Liver (tissue), 9 donors: Measurements from ENCODE around the gene KCNQ1. TPM values are rescaled to one million over a fixed set of nuclear protein-coding genes. Genes with fewer than 3 reads are reported as not detected.

ENCODE experiments used
- DNase-seq: peaks from one replicate; pipeline ENCODE4 v3.0.0-alpha.2; 2017; ENCODE audit warnings: low spot score
- H3K27ac ChIP-seq, 2 donors: one replicate each; pipeline ENCODE4 v1.7.0; 2013; ENCODE audit warnings: inconsistent platforms in 2 of 2, low read length in 2 of 2, control low read depth in 1 of 2, low read depth in 1 of 2, mild to moderate bottlenecking in 1 of 2
- H3K27me3 ChIP-seq, 4 donors: one replicate each; pipeline versions ENCODE4 v1.6.1 to v1.7.0; 2013; ENCODE audit warnings: low read length in 3 of 4, inconsistent platforms in 1 of 4, mild to moderate bottlenecking in 1 of 4, moderate library complexity in 1 of 4; ENCODE audit not compliant: control insufficient read depth in 4 of 4, insufficient read depth in 4 of 4
- H3K36me3 ChIP-seq, 4 donors: one replicate each; pipeline versions ENCODE4 v1.6.1 to v1.7.0; 2013; ENCODE audit warnings: low read length in 3 of 4, mild to moderate bottlenecking in 3 of 4, low read depth in 1 of 4, moderate library complexity in 1 of 4; ENCODE audit not compliant: control insufficient read depth in 4 of 4, insufficient read depth in 3 of 4
- H3K4me1 ChIP-seq, 4 donors: one replicate each; pipeline versions ENCODE4 v1.6.1 to v1.7.0; 2013; ENCODE audit warnings: low read length in 3 of 4, mild to moderate bottlenecking in 3 of 4, moderate library complexity in 1 of 4; ENCODE audit not compliant: control insufficient read depth in 4 of 4, insufficient read depth in 4 of 4
- H3K4me3 ChIP-seq, 3 donors: one replicate each; pipeline versions ENCODE4 v1.6.1 to v1.7.0; 2013; ENCODE audit warnings: low read length in 3 of 3, control low read depth in 1 of 3, low read depth in 1 of 3, mild to moderate bottlenecking in 1 of 3
- H3K9ac ChIP-seq, 2 donors: one replicate each; pipeline ENCODE4 v1.7.0; 2013; ENCODE audit warnings: low read length in 2 of 2, mild to moderate bottlenecking in 2 of 2, moderate library complexity in 2 of 2, control low read depth in 1 of 2, low read depth in 1 of 2
- H3K9me3 ChIP-seq, 4 donors: one replicate each; pipeline versions ENCODE4 v1.6.1 to v1.7.0; 2013; ENCODE audit warnings: low read length in 3 of 4; ENCODE audit not compliant: control insufficient read depth in 4 of 4
- EGR1 ChIP-seq, 2 donors: IDR thresholded peaks; 2 replicates each; pipeline ENCODE4 v1.6.1; 2016 to 2018; ENCODE audit warnings: antibody characterized with exemption in 2 of 2, low read depth in 2 of 2
- FOXA1 ChIP-seq: IDR thresholded peaks from 2 replicates; pipeline ENCODE4 v1.6.1; 2016; ENCODE audit warnings: antibody characterized with exemption
- FOXA2 ChIP-seq: IDR thresholded peaks from 2 replicates; pipeline ENCODE4 v1.6.1; 2016; ENCODE audit warnings: antibody characterized with exemption
- GABPA ChIP-seq, 2 donors: IDR thresholded peaks in 1 of 2; conservative IDR thresholded peaks in 1 of 2; 2 replicates each; pipeline ENCODE4 v1.6.1; 2016; ENCODE audit warnings: antibody characterized with exemption in 2 of 2, mild to moderate bottlenecking in 1 of 2, moderate library complexity in 1 of 2
- HNF4A ChIP-seq, 2 donors: conservative IDR thresholded peaks; 2 replicates each; pipeline ENCODE4 v1.6.1; 2016; ENCODE audit warnings: antibody characterized with exemption in 2 of 2, mild to moderate bottlenecking in 2 of 2
- HNF4G ChIP-seq: IDR thresholded peaks from 2 replicates; pipeline ENCODE4 v1.6.1; 2016; ENCODE audit warnings: antibody characterized with exemption
- JUND ChIP-seq, 2 donors: IDR thresholded peaks; 2 replicates each; pipeline ENCODE4 v1.6.1; 2016; ENCODE audit warnings: antibody characterized with exemption in 2 of 2
- NR2F2 ChIP-seq: IDR thresholded peaks from 2 replicates; pipeline ENCODE4 v1.6.1; 2016; ENCODE audit warnings: antibody characterized with exemption
- RAD21 ChIP-seq, 2 donors: IDR thresholded peaks; 2 replicates each; pipeline ENCODE4 v1.6.1; 2016; ENCODE audit warnings: antibody characterized with exemption in 2 of 2, mild to moderate bottlenecking in 2 of 2
- RXRA ChIP-seq, 2 donors: IDR thresholded peaks; 2 replicates each; pipeline ENCODE4 v1.6.1; 2017 to 2018; ENCODE audit warnings: antibody characterized with exemption in 2 of 2, mild to moderate bottlenecking in 1 of 2
- SP1 ChIP-seq: IDR thresholded peaks from 2 replicates; pipeline ENCODE4 v1.6.1; 2018; ENCODE audit warnings: antibody characterized with exemption, mild to moderate bottlenecking
- TAF1 ChIP-seq: conservative IDR thresholded peaks from 2 replicates; pipeline ENCODE4 v1.6.1; 2016; ENCODE audit warnings: antibody characterized with exemption, mild to moderate bottlenecking
- YY1 ChIP-seq: IDR thresholded peaks from 2 replicates; pipeline ENCODE4 v1.6.1; 2016; ENCODE audit warnings: antibody characterized with exemption, mild to moderate bottlenecking
- WGBS: extraction: QIAGEN DNeasy Blood & Tissue Kit; methylation state at CpG from one replicate; pipeline ENCODE4 v1.1.7; 2013; 5-methylcytosine and 5-hydroxymethylcytosine counted together
- polyA plus RNA-seq, 2 donors: library from polyadenylated mRNA; stranded (reverse) in 1 of 2; unstranded in 1 of 2; fragments of 200-250 nt in 1 of 2; fragments of >200 nt in 1 of 2; fragmentation: Nextera tagmentation in 1 of 2; extraction: Ambion mirVana in 1 of 2; gene quantifications; one replicate each; pipeline versions ENCODE4 v1.2.1 to v1.2.3, GENCODE V29; 2013 to 2015
- total RNA-seq, 2 donors: library from RNA; depleted of rRNA; stranded (reverse); fragments of >200 nt; gene quantifications; one replicate each; pipeline ENCODE4 v1.2.3, GENCODE V29; 2014
- TF ChIP-seq, protein P1 (sequence below): IDR thresholded peaks from 2 replicates; pipeline ENCODE4 v1.6.1; 2016; ENCODE audit warnings: antibody characterized with exemption
- TF ChIP-seq, protein P2 (sequence below): fragments of 150-350 bp; IDR thresholded peaks from 2 replicates; pipeline ENCODE4 v1.5.1; 2017; ENCODE audit warnings: improper control_type of control experiment, low read depth, low read length; ENCODE audit not compliant: missing input control
- TF ChIP-seq, protein P3 (sequence below): IDR thresholded peaks from 2 replicates; pipeline ENCODE4 v1.6.1; 2016; ENCODE audit warnings: antibody characterized with exemption, mild to moderate bottlenecking
- TF ChIP-seq, protein P4 (sequence below): IDR thresholded peaks from 2 replicates; pipeline ENCODE4 v1.6.1; 2016; ENCODE audit warnings: antibody characterized with exemption
- TF ChIP-seq, protein P5 (sequence below): IDR thresholded peaks from 2 replicates; pipeline ENCODE4 v1.6.1; 2016; ENCODE audit warnings: antibody characterized with exemption
- donor health status: healthy.
- donor health status: healthy.
- donor health status: healthy.
- donor health status: healthy.
- donor health status: healthy.

Gene KCNQ1
- total and polyA plus RNA-seq, 4 donors: 0.31 to 2.2 (median 1.5) TPM

DNA sequence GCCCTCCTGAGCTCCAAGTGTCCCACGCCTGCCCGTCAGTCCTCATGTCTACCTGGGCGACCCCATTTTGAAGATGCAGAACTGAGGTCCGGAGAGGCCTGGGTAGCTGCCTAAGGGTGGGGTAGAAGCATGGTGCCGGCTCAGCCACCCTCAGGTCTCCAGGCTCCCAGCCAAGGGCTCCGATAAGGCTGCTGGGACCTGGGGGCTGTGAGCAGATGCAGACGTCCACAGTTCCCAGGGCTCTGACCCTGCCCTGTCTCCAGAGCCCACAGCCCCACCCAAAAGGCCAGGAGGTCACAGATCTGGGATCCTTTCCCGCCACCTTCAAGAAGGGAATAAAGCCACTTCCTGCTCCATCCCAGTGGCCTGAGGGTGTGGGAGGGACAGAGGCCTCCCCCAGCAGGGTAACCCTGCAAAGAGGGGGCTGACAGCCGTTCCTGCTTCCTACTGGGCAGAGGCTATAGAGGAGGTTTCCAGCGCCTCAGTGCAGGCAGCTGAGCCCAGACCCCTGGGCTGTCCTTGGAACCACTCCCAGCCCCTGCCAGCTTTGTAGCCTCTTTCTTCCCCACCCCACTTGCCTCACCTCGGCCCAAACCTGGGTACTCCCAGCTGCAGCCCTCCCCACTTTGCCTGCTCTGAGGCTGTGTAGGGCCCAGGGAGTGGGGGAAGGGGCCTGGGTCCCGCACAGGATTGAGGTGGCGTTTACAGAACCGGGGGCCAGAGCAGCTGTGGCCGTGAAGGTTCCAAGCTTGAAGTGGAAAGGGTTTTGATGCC lies 355.3 kb downstream of the KCNQ1 start:
- WGBS: 83% methylated on average over 15 of the region's 15 CpGs
- H3K4me3 ChIP-seq: no peak overlapping the region
- H3K36me3 ChIP-seq: no peaks in the 10 kb centered on the region
- no peaks in the 10 kb centered on the region for H3K27me3 ChIP-seq
- no peak overlapping the region for H3K9ac ChIP-seq
- no peak overlapping the region for H3K27ac ChIP-seq
- peaks cover 0 to 4% (median 2%) of the 10 kb centered on the region in 4 donors for H3K9me3 ChIP-seq
- TF ChIP-seq RAD21 (IDR thresholded peaks at IDR 0.05) (no peak), TAF1 (no peak), YY1 (no peak), FOXA1 (no peak), SP1 (no peak), HNF4G (no peak), NR2F2 (no peak), FOXA2 (no peak)
- TF ChIP-seq, protein P1, sequence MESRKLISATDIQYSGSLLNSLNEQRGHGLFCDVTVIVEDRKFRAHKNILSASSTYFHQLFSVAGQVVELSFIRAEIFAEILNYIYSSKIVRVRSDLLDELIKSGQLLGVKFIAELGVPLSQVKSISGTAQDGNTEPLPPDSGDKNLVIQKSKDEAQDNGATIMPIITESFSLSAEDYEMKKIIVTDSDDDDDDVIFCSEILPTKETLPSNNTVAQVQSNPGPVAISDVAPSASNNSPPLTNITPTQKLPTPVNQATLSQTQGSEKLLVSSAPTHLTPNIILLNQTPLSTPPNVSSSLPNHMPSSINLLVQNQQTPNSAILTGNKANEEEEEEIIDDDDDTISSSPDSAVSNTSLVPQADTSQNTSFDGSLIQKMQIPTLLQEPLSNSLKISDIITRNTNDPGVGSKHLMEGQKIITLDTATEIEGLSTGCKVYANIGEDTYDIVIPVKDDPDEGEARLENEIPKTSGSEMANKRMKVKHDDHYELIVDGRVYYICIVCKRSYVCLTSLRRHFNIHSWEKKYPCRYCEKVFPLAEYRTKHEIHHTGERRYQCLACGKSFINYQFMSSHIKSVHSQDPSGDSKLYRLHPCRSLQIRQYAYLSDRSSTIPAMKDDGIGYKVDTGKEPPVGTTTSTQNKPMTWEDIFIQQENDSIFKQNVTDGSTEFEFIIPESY: no peak
- H3K4me1 ChIP-seq: no peaks in the 10 kb centered on the region
- no peak for DNase-seq

DNA sequence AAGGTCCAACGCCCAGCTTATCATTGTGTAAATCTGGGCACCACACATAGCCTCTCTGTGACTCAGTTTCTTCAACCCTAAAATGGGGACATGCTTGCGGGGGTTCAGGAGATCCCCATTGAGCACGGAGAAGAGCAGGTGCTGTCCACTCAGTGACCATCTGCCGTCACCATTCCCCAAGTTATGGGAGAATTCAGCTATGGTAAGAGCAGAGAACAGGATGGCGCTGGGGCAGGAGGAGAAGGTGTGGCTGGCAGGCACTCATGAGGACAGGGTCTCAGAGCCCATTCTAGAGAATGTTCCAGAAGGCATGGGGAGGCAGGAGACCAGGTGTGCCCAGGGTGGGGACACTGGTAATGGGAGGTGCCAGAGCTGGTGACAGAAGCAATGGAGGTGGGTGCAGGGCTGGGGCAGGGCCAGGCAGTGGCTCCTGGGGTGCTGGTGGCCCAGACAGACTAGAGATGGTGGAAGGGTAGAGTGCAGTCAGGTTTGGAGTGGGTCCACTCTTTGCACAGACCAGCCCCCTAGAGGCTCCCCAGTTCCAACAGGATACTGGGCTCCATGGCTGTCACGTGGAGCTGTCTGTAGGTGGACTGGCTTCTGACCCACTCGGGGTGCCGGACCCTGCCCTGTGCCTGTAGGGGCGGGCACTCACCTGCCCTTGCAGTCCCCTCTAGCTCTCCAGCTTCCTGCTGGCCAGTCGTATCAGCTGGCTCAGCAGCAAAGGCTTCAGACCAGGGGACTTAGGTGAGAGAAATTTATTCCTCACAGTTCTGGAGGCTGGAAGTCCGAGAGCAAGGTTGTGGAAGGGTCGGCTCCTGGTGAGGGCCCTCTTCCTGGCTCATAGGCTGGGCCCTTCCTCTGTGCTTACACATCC lies 356.1 kb downstream of the KCNQ1 start:
- no peaks in the 10 kb centered on the region for H3K36me3 ChIP-seq
- H3K9ac ChIP-seq: no peak overlapping the region
- TF ChIP-seq YY1 (no peak), HNF4G (no peak), HNF4A (conservative IDR thresholded peaks at IDR 0.05) (no peak), JUND (IDR thresholded peaks at IDR 0.05) (no peak), SP1 (no peak), GABPA (IDR thresholded peaks at IDR 0.05 in 1 of 2, conservative IDR thresholded peaks at IDR 0.05 in 1 of 2) (no peak), RAD21 (IDR thresholded peaks at IDR 0.05) (no peak), FOXA1 (no peak), FOXA2 (no peak), EGR1 (IDR thresholded peaks at IDR 0.05; ENCODE audit: low read depth in 2 of 2) (no peak), TAF1 (no peak), NR2F2 (no peak), RXRA (IDR thresholded peaks at IDR 0.05) (no peak)
- TF ChIP-seq, protein P2, sequence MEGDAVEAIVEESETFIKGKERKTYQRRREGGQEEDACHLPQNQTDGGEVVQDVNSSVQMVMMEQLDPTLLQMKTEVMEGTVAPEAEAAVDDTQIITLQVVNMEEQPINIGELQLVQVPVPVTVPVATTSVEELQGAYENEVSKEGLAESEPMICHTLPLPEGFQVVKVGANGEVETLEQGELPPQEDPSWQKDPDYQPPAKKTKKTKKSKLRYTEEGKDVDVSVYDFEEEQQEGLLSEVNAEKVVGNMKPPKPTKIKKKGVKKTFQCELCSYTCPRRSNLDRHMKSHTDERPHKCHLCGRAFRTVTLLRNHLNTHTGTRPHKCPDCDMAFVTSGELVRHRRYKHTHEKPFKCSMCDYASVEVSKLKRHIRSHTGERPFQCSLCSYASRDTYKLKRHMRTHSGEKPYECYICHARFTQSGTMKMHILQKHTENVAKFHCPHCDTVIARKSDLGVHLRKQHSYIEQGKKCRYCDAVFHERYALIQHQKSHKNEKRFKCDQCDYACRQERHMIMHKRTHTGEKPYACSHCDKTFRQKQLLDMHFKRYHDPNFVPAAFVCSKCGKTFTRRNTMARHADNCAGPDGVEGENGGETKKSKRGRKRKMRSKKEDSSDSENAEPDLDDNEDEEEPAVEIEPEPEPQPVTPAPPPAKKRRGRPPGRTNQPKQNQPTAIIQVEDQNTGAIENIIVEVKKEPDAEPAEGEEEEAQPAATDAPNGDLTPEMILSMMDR: no peak
- TF ChIP-seq, protein P3, sequence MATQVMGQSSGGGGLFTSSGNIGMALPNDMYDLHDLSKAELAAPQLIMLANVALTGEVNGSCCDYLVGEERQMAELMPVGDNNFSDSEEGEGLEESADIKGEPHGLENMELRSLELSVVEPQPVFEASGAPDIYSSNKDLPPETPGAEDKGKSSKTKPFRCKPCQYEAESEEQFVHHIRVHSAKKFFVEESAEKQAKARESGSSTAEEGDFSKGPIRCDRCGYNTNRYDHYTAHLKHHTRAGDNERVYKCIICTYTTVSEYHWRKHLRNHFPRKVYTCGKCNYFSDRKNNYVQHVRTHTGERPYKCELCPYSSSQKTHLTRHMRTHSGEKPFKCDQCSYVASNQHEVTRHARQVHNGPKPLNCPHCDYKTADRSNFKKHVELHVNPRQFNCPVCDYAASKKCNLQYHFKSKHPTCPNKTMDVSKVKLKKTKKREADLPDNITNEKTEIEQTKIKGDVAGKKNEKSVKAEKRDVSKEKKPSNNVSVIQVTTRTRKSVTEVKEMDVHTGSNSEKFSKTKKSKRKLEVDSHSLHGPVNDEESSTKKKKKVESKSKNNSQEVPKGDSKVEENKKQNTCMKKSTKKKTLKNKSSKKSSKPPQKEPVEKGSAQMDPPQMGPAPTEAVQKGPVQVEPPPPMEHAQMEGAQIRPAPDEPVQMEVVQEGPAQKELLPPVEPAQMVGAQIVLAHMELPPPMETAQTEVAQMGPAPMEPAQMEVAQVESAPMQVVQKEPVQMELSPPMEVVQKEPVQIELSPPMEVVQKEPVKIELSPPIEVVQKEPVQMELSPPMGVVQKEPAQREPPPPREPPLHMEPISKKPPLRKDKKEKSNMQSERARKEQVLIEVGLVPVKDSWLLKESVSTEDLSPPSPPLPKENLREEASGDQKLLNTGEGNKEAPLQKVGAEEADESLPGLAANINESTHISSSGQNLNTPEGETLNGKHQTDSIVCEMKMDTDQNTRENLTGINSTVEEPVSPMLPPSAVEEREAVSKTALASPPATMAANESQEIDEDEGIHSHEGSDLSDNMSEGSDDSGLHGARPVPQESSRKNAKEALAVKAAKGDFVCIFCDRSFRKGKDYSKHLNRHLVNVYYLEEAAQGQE: no peak
- TF ChIP-seq, protein P4, sequence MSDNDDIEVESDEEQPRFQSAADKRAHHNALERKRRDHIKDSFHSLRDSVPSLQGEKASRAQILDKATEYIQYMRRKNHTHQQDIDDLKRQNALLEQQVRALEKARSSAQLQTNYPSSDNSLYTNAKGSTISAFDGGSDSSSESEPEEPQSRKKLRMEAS: no peak
- TF ChIP-seq, protein P5, sequence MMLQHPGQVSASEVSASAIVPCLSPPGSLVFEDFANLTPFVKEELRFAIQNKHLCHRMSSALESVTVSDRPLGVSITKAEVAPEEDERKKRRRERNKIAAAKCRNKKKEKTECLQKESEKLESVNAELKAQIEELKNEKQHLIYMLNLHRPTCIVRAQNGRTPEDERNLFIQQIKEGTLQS: no peak
- TF ChIP-seq, protein P1: no peak
- no peaks in the 10 kb centered on the region for H3K4me1 ChIP-seq
- no peak for DNase-seq
- no peak overlapping the region for H3K4me3 ChIP-seq
- 92% methylated on average over 12 of the region's 12 CpGs for WGBS
- H3K27ac ChIP-seq: no peak overlapping the region
- H3K9me3 ChIP-seq: peaks cover 0 to 4% (median 2%) of the 10 kb centered on the region in 4 donors
- H3K27me3 ChIP-seq: no peaks in the 10 kb centered on the region
